ENCODE results near the gene PEX6. TPM values are rescaled to one million over a fixed set of nuclear protein-coding genes. Genes with fewer than 3 reads are reported as not detected.
"Not testable (repeated sequence)": the region's sequence is repeated elsewhere in the genome, so short reads cannot be mapped to it uniquely, and the experiment has no call there.

PEX6 gene
- total RNA-seq, 2 experiments from 2014 or later = 18.9 to 19.4 TPM

- POLR2A ChIA-PET = interaction anchor here (0.7 kb wide), 1 partner anchor 15 kb away, joined by 4 read pairs; no protein-coding TSS in a partner anchor
Measured at GRCh38 chr6:42952389-42952788, 26.6 kb downstream of the PEX6 start.

GRCh38 chr6:42947950-42948349 lies 31.0 kb downstream of the PEX6 start:
- CTCF ChIA-PET = no interaction called here

More at GRCh38 chr6:42952389-42952788, 26.6 kb downstream of the PEX6 start:
- CTCF ChIA-PET = interaction anchor here (0.7 kb wide), 1 partner anchor 12 kb away, joined by 3 read pairs; no protein-coding TSS in a partner anchor

GRCh38 chr6:42942444-42942843 lies 36.5 kb downstream of the PEX6 start:
- ChIA-PET CTCF (no interaction called here), POLR2A (no interaction called here)

More at GRCh38 chr6:42947950-42948349, 31.0 kb downstream of the PEX6 start:
- POLR2A ChIA-PET = no interaction called here

GRCh38 chr6:42941356-42941755 lies 37.6 kb downstream of the PEX6 start:
- POLR2A ChIA-PET, CTCF ChIA-PET: not testable (repeated sequence)

- ChIA-PET CTCF (interaction anchor here (0.7 kb wide), 1 partner anchor 901 kb away, joined by 3 read pairs; no protein-coding TSS in a partner anchor), POLR2A (interaction anchor here (0.6 kb wide), 1 partner anchor 11 kb away, joined by 7 read pairs; the partner anchor contains the start of gene CNPY3)
Measured at GRCh38 chr6:42940493-42941045, 38.4 kb downstream of the PEX6 start.

- ChIA-PET POLR2A (no interaction called here), CTCF (no interaction called here)
Measured at GRCh38 chr6:42939810-42940167, 39.2 kb downstream of the PEX6 start.

GRCh38 chr6:42938987-42939809 lies 39.8 kb downstream of the PEX6 start:
- ChIA-PET POLR2A (no interaction called here), CTCF (no interaction called here)

- POLR2A ChIA-PET = no interaction called here
- CTCF ChIA-PET = no interaction called here
Measured at GRCh38 chr6:42938428-42938796, 40.6 kb downstream of the PEX6 start.

- ChIA-PET POLR2A (interaction anchor here (0.5 to 1.3 kb wide), 3 partner anchors 14 to 150 kb away, joined by 3 to 4 read pairs (median 4); partner anchors contain the start of gene PPP2R5D), CTCF (no interaction called here)
Measured at GRCh38 chr6:42937548-42938427, 41.2 kb downstream of the PEX6 start.

- ChIA-PET CTCF (no interaction called here), POLR2A (no interaction called here)
Measured at GRCh38 chr6:42936398-42936797, 42.6 kb downstream of the PEX6 start.

- CTCF ChIA-PET = no interaction called here
Measured at GRCh38 chr6:42935322-42935721, 43.7 kb downstream of the PEX6 start.

GRCh38 chr6:42933205-42933604 lies 45.8 kb downstream of the PEX6 start:
- POLR2A ChIA-PET = no interaction called here

More at GRCh38 chr6:42935322-42935721, 43.7 kb downstream of the PEX6 start:
- POLR2A ChIA-PET = interaction anchor here (1.3 kb wide), 1 partner anchor 10 kb away, joined by 3 read pairs; no protein-coding TSS in a partner anchor

GRCh38 chr6:42932412-42932811 lies 46.6 kb downstream of the PEX6 start:
- ChIA-PET CTCF (no interaction called here), POLR2A (interaction anchor here (0.5 kb wide), 1 partner anchor 250 kb away, joined by 3 read pairs; the partner anchor contains the start of gene CUL9)

More at GRCh38 chr6:42933205-42933604, 45.8 kb downstream of the PEX6 start:
- CTCF ChIA-PET = no interaction called here

- CTCF ChIA-PET = interaction anchor here (0.7 to 2.4 kb wide), 3 partner anchors 29 to 214 kb away, joined by 3 to 6 read pairs (median 5); no protein-coding TSS in a partner anchor
- POLR2A ChIA-PET = interaction anchor here (0.5 to 1.8 kb wide), 16 partner anchors 11 to 387 kb away, joined by 3 to 14 read pairs (median 4); partner anchors contain the start of genes CUL7, KLHDC3, MEA1 and PEX6
Measured at GRCh38 chr6:42929821-42930360, 49.1 kb downstream of the PEX6 start.

GRCh38 chr6:42928986-42929820 lies 49.8 kb downstream of the PEX6 start, which contains the start of gene CNPY3:
Gene CNPY3 (plus strand): TSS chr6:42929480. CDS start chr6:42929571, 91 bp downstream.
- CTCF ChIA-PET = interaction anchor here (0.7 to 2.4 kb wide), 4 partner anchors 11 to 214 kb away, joined by 3 to 6 read pairs (median 5); no protein-coding TSS in a partner anchor
- POLR2A ChIA-PET = interaction anchor here (0.5 to 1.8 kb wide), 18 partner anchors 12 to 273 kb away, joined by 3 to 14 read pairs (median 5); partner anchors contain the start of genes CUL7, KLHDC3, MEA1 and PEX6

- ChIA-PET CTCF (no interaction called here), POLR2A (no interaction called here)
Measured at GRCh38 chr6:42925248-42925857, 53.6 kb downstream of the PEX6 start.

- ChIA-PET CTCF (no interaction called here), POLR2A (no interaction called here)
Measured at GRCh38 chr6:42923666-42924065, 55.3 kb downstream of the PEX6 start.

- ChIA-PET CTCF (no interaction called here), POLR2A (no interaction called here)
Measured at GRCh38 chr6:42921801-42922200, 57.2 kb downstream of the PEX6 start.

Data from activated CD8-positive, alpha-beta memory T cell treated with anti-CD3 and anti-CD28 coated beads for 36 hours (primary cell).